T-cell (primary cell): ENCODE measurements around the gene BLOC1S5. TPM values are rescaled to one million over a fixed set of nuclear protein-coding genes. Genes with fewer than 3 reads are reported as not detected.

ENCODE experiments used
- ATAC-seq, 4 experiments: fragments of 200-7000 bp in 3 of 4; fragments of 150-1000 bp in 1 of 4; cut with Tn5 transposase; replicated peaks in 1 of 4; 1 replicate in 3 of 4; 2 replicates in 1 of 4; pipeline ENCODE4 v1.10.0; 2021; ENCODE audit warnings: moderate library complexity in 3 of 4, mild to moderate bottlenecking in 2 of 4, moderate number of reproducible peaks in 1 of 4
- CTCF ChIA-PET, 2 donors: fragments of 300-600 bp; sonication (Branson Sonifier 250); formaldehyde crosslinking; loops; one replicate each; lab custom pipeline; 2022; ENCODE audit warnings: antibody characterized with exemption in 2 of 2; lab: Charles Lee
- POLR2A ChIA-PET, 2 donors: fragments of 300-600 bp; sonication (Branson Sonifier 250); formaldehyde crosslinking; loops; one replicate each; lab custom pipeline; 2022; ENCODE audit warnings: antibody characterized with exemption in 2 of 2; lab: Charles Lee
- DNase-seq, 35 experiments: peaks; one replicate each; pipeline versions ENCODE4 v3.0.0 to v3.0.0-alpha.2; 2013 to 2023
- H3K27ac ChIP-seq: one replicate; pipeline ENCODE4 v1.5.1; 2013; ENCODE audit warnings: low read length
- H3K27me3 ChIP-seq, 2 experiments: replicated peaks in 1 of 2; 1 replicate in 1 of 2; 2 replicates in 1 of 2; pipeline versions ENCODE4 v1.6.1 to v1.7.0; 2013; ENCODE audit warnings: low read length in 1 of 2, mixed read lengths in 1 of 2; ENCODE audit not compliant: control insufficient read depth in 2 of 2, insufficient read depth in 2 of 2; ENCODE audit errors: extremely low read depth in 1 of 2
- H3K36me3 ChIP-seq, 2 donors: 1 replicate in 1 of 2; 2 replicates in 1 of 2; pipeline versions ENCODE4 v1.6.1 to v1.7.0; 2013; ENCODE audit warnings: low read length in 1 of 2; ENCODE audit not compliant: control insufficient read depth in 2 of 2, insufficient read depth in 1 of 2; ENCODE audit errors: extremely low read depth in 1 of 2
- H3K4me1 ChIP-seq, 2 experiments: 1 replicate in 1 of 2; 2 replicates in 1 of 2; pipeline versions ENCODE4 v1.6.1 to v1.7.0; 2013; ENCODE audit warnings: low read length in 2 of 2, mixed read lengths in 1 of 2; ENCODE audit not compliant: insufficient read depth in 2 of 2, control insufficient read depth in 1 of 2; ENCODE audit errors: extremely low read depth in 1 of 2
- H3K4me3 ChIP-seq, 2 donors: 1 replicate in 1 of 2; 2 replicates in 1 of 2; pipeline versions ENCODE4 v1.5.1 to v1.7.0; 2013; ENCODE audit warnings: mild to moderate bottlenecking in 2 of 2, low read length in 1 of 2, moderate library complexity in 1 of 2; ENCODE audit not compliant: control insufficient read depth in 1 of 2; ENCODE audit errors: extremely low read depth in 1 of 2
- H3K9me3 ChIP-seq: 2 replicates; pipeline ENCODE4 v1.7.0; 2013
- H3K27ac Mint-ChIP-seq, 2 donors: one replicate each; pipeline ENCODE4 v1.8.0; 2020 to 2021; ENCODE audit warnings: mild to moderate bottlenecking in 2 of 2, mixed read lengths in 2 of 2
- H3K27me3 Mint-ChIP-seq, 2 donors: one replicate each; pipeline ENCODE4 v1.8.0; 2021 to 2022; ENCODE audit warnings: mixed read lengths in 2 of 2
- H3K36me3 Mint-ChIP-seq: one replicate; pipeline ENCODE4 v1.8.0; 2021; ENCODE audit warnings: mixed read lengths
- H3K4me1 Mint-ChIP-seq, 3 donors: one replicate each; pipeline ENCODE4 v1.8.0; 2020 to 2022; ENCODE audit warnings: mixed read lengths in 3 of 3, mild to moderate bottlenecking in 1 of 3
- H3K4me3 Mint-ChIP-seq, 3 donors: one replicate each; pipeline ENCODE4 v1.8.0; 2020 to 2022; ENCODE audit warnings: mild to moderate bottlenecking in 3 of 3, mixed read lengths in 3 of 3, moderate library complexity in 3 of 3
- H3K9me3 Mint-ChIP-seq, 3 donors: one replicate each; pipeline ENCODE4 v1.8.0; 2020 to 2022; ENCODE audit warnings: mixed read lengths in 3 of 3
- WGBS: methylation state at CpG from one replicate; pipeline ENCODE4 v1.1.5; 2013; ENCODE audit warnings: missing lambda C conversion rate; ENCODE audit not compliant: insufficient coverage; 5-methylcytosine and 5-hydroxymethylcytosine counted together
- total RNA-seq, 35 experiments: library from RNA in 6 of 35; stranded (reverse) in 6 of 35; fragments of 120-200 nt in 1 of 35; gene quantifications; one replicate each; pipeline versions ENCODE4 v1.2.1 to v1.2.4 and lab custom pipeline; 2013 to 2026

BLOC1S5 gene
- total RNA-seq, 5 donors from 2014 or later (not counting 1 experiment from before 2014, with no cell fraction given), result 12.3 to 26.9 (median 18.1) TPM

DNA sequence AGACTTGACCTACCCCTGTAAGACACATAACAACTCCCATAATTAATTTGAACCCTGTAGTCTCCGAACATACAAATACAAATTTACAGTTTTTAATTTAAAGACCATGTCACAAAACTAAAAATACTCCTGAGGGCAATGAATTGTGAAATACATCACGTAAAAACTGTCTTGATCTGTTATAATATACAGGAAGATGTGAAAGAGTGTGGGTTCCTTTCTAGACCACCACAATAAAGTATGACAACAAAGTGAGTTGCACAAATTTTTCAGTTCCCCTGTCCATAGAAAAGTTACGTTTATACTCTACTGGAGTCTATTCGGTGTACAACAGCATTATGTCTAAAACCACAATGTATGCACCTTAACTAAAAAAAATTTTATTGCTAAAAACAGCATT is 11.0 kb upstream of the BLOC1S5 start:
- H3K9me3 Mint-ChIP-seq, result no peaks in the 10 kb centered on the region
- WGBS, result no CpG with 5 or more reads among the region's 4 CpGs
- peaks cover 12 to 17% (median 13%) of the 10 kb centered on the region in 3 donors for H3K4me1 Mint-ChIP-seq
- H3K27me3 Mint-ChIP-seq, result no peaks in the 10 kb centered on the region
- peak overlapping the region in 1 of 2 donors; percentile 39 for H3K27ac Mint-ChIP-seq
- Histone ChIP-seq H3K27ac (no peak overlapping the region), H3K9me3 (no peaks in the 10 kb centered on the region), H3K36me3 (peaks cover 0 to 2% of the 10 kb centered on the region in 2 donors), H3K4me3 (no peak overlapping the region), H3K27me3 (no peaks in the 10 kb centered on the region), H3K4me1 (no peaks in the 10 kb centered on the region)
- peak in 1 of 4 experiments; percentile 33 for ATAC-seq
- no peak for DNase-seq
- H3K4me3 Mint-ChIP-seq, result peak overlapping the region in 1 of 3 donors; percentile 3
- ChIA-PET POLR2A (no interaction called here), CTCF (no interaction called here)
- H3K36me3 Mint-ChIP-seq, result peaks cover 28% of the 10 kb centered on the region

DNA sequence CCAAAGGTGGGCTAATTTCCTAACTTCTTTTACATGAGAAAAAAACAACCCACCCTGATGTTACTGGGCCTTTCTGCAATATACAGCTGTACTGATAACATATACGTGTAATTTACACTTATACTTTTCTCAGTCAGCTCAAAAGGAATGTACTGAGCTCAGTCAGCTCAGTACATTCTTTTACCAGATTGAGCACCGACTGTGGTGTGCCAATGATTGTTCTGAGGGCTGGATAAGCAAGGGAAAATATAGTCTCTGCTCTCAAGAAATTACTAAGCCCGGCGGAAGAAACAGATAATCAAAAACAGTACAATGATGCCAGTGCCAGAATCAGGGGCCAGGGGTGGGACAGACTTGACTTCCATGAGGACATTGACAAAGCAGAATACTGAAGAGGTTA is 10.0 kb upstream of the BLOC1S5 start:
- Histone ChIP-seq H3K27me3 (no peaks in the 10 kb centered on the region), H3K4me1 (no peaks in the 10 kb centered on the region), H3K27ac (no peak overlapping the region), H3K36me3 (peaks cover 0 to 2% of the 10 kb centered on the region in 2 donors), H3K9me3 (no peaks in the 10 kb centered on the region), H3K4me3 (no peak overlapping the region)
- Mint-ChIP-seq H3K27ac (peak overlapping the region in 1 of 2 donors; percentile 49), H3K9me3 (no peaks in the 10 kb centered on the region), H3K27me3 (no peaks in the 10 kb centered on the region), H3K4me3 (no peak overlapping the region), H3K4me1 (peaks cover 12 to 17% (median 13%) of the 10 kb centered on the region in 3 donors), H3K36me3 (peaks cover 22% of the 10 kb centered on the region)
- ATAC-seq (no peak), DNase-seq (no peak)
- WGBS, result no CpG with 5 or more reads among the region's 4 CpGs
- ChIA-PET CTCF (no interaction called here), POLR2A (no interaction called here)

DNA sequence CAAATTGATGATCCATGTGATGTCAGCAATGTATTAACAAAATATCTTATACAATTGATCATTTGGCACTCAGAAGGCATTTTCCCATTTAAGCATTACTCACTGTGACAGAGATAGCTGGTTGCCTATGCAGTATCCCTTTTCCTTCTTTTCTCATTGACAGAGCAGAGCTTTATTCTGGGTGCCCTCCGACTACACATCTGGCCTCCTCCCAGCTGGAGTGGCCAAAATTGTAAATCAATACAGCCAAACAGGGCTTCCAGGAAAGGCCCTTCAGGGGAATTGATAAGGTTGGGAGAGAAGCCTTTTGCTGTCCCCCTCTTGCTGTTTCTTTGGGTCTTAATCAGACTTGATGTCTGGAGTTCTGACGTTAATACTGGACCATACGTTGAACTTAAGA is 9.6 kb upstream of the BLOC1S5 start:
- ATAC-seq, result no peak
- H3K4me1 ChIP-seq, result no peaks in the 10 kb centered on the region
- DNase-seq, result no peak
- Mint-ChIP-seq H3K27me3 (no peaks in the 10 kb centered on the region), H3K27ac (no peak overlapping the region), H3K4me1 (peaks cover 12 to 17% (median 13%) of the 10 kb centered on the region in 3 donors), H3K36me3 (peaks cover 22% of the 10 kb centered on the region), H3K9me3 (no peaks in the 10 kb centered on the region), H3K4me3 (no peak overlapping the region)
- no peaks in the 10 kb centered on the region for H3K9me3 ChIP-seq
- no peaks in the 10 kb centered on the region for H3K27me3 ChIP-seq
- ChIA-PET POLR2A (interaction anchor here in 1 of 2 donors (0.8 kb wide), 1 partner anchor 9 kb away, joined by 3 read pairs; no protein-coding TSS in a partner anchor), CTCF (no interaction called here)
- no peak overlapping the region for H3K27ac ChIP-seq
- 100% methylated on average over 1 of the region's 3 CpGs for WGBS
- no peaks in the 10 kb centered on the region for H3K36me3 ChIP-seq
- H3K4me3 ChIP-seq, result no peak overlapping the region

DNA sequence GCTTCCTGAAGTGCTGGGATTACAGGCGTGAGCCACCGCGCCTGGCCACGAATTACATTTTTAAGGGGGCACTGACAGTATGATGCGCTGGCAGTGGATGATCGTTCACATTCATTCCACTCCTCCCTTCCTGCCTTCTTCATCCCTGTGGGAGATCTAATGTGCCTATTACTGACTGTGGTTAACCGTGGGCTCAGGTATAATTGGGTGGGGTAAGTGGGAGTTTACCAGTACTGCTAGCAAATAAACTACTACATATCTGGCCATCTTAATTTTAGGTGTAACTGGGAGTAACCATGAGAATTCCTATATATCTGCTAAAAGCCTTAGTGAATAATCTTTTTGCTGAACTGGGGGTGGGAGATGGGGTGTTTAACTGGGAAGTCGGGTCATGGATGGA is 6.5 kb upstream of the BLOC1S5 start:
- no peaks in the 10 kb centered on the region for H3K9me3 ChIP-seq
- H3K27me3 Mint-ChIP-seq, result no peaks in the 10 kb centered on the region
- no peak overlapping the region for H3K4me3 ChIP-seq
- ChIA-PET POLR2A (interaction anchor here in 1 of 2 donors (0.6 kb wide), 1 partner anchor 1444 kb away, joined by 3 read pairs; no protein-coding TSS in a partner anchor), CTCF (interaction anchor here in 1 of 2 donors (1.0 kb wide), 1 partner anchor 11 kb away, joined by 4 read pairs; no protein-coding TSS in a partner anchor)
- H3K4me1 Mint-ChIP-seq, result peaks cover 7 to 12% (median 9%) of the 10 kb centered on the region in 3 donors
- peaks cover 6% of the 10 kb centered on the region for H3K36me3 Mint-ChIP-seq
- H3K4me3 Mint-ChIP-seq, result no peak overlapping the region
- DNase-seq, result no peak
- no peak overlapping the region for H3K27ac Mint-ChIP-seq
- H3K36me3 ChIP-seq, result no peaks in the 10 kb centered on the region
- WGBS, result 96% methylated on average over 4 of the region's 8 CpGs
- ATAC-seq, result no peak
- H3K9me3 Mint-ChIP-seq, result no peaks in the 10 kb centered on the region
- H3K27ac ChIP-seq, result no peak overlapping the region
- H3K4me1 ChIP-seq, result peaks cover 0 to under 1% of the 10 kb centered on the region in 2 experiments
- no peaks in the 10 kb centered on the region for H3K27me3 ChIP-seq

DNA sequence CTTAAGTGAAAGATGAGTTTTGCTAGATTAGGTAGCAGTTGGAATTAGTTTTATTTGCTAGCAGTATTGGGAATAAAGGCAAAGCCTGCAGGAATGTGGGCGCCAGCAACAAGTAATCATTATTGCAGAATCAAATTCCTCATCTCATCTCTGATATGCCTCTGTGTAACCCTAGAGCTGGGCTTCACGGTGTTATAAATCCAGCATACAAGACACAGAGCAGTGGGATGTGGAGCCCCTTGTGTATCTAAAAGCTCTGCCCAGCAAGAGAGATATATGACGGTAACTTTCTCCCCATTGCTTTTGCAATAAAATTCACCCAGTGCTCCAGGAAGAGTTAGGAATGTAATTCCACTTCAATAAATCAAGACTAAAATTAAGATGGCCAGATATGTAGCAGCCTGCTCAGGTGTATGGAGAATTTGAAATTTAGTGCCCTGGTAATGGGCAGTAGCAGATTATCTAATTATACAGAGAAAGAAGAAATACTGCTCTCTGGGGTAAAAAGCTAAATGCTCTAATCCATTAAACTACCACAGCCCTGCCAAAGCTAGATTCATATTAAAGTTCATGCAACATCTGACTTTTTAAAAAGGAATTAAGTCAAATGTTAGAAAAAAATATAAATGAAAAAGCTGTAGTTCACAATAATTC is 5.6 kb upstream of the BLOC1S5 start:
- no peaks in the 10 kb centered on the region for H3K36me3 ChIP-seq
- no peaks in the 10 kb centered on the region for H3K27me3 ChIP-seq
- no peaks in the 10 kb centered on the region for H3K9me3 ChIP-seq
- WGBS, result no CpG with 5 or more reads among the region's 3 CpGs
- DNase-seq, result no peak
- no peaks in the 10 kb centered on the region for H3K36me3 Mint-ChIP-seq
- ATAC-seq, result no peak
- no peak overlapping the region for H3K27ac Mint-ChIP-seq
- no peak overlapping the region for H3K4me3 ChIP-seq
- POLR2A ChIA-PET, result interaction anchor here in 1 of 2 donors (0.6 kb wide), 1 partner anchor 1443 kb away, joined by 3 read pairs; no protein-coding TSS in a partner anchor
- no peaks in the 10 kb centered on the region for H3K9me3 Mint-ChIP-seq
- H3K4me3 Mint-ChIP-seq, result no peak overlapping the region
- H3K27ac ChIP-seq, result no peak overlapping the region
- peaks cover 9 to 13% (median 11%) of the 10 kb centered on the region in 3 donors for H3K4me1 Mint-ChIP-seq
- CTCF ChIA-PET, result interaction anchor here in 1 of 2 donors (1.0 kb wide), 1 partner anchor 10 kb away, joined by 4 read pairs; no protein-coding TSS in a partner anchor
- no peaks in the 10 kb centered on the region for H3K27me3 Mint-ChIP-seq
- peaks cover 2 to 10% of the 10 kb centered on the region in 2 experiments for H3K4me1 ChIP-seq

DNA sequence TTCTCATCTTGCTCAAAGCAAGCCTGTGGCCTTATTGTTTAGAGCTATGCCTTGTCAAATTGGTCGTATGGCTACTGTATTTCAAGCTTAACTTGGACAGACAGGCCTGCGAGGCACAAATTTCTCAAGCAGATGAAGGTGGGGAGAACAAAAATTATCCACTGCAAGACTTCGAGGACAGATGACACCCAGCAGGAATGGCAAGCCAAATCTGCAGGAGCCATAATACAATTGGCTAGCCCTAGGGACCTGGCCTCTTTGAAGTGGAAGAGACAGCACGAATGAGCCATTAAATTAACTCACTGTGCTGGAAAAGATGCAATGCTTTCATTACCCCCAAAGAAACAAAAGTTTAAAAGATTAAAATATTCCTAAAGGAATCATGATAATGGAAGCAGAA is 5.0 kb upstream of the BLOC1S5 start:
- DNase-seq (no peak), ATAC-seq (no peak)
- ChIA-PET CTCF (no interaction called here), POLR2A (no interaction called here)
- Mint-ChIP-seq H3K27me3 (no peaks in the 10 kb centered on the region), H3K36me3 (no peaks in the 10 kb centered on the region), H3K4me3 (no peak overlapping the region), H3K27ac (no peak overlapping the region), H3K9me3 (no peaks in the 10 kb centered on the region), H3K4me1 (peaks cover 14 to 16% (median 15%) of the 10 kb centered on the region in 3 donors)
- WGBS, result 88% methylated on average over 1 of the region's 4 CpGs
- H3K27ac ChIP-seq, result no peak overlapping the region
- peaks cover 3 to 15% of the 10 kb centered on the region in 2 experiments for H3K4me1 ChIP-seq
- H3K36me3 ChIP-seq, result no peaks in the 10 kb centered on the region
- no peaks in the 10 kb centered on the region for H3K9me3 ChIP-seq
- no peak overlapping the region for H3K4me3 ChIP-seq
- no peaks in the 10 kb centered on the region for H3K27me3 ChIP-seq
